Muscle of leg (tissue), 11 donors: ENCODE results near the gene HES5. TPM values are rescaled to one million over a fixed set of nuclear protein-coding genes. Genes with fewer than 3 reads are reported as not detected.

Source experiments
- DNase-seq: peaks from one replicate; pipeline ENCODE4 v3.0.0; 2013
- H3K27ac ChIP-seq: one replicate; pipeline ENCODE4 v1.5.1; 2013; ENCODE audit warnings: mild to moderate bottlenecking, low read length, control low read depth
- H3K27me3 ChIP-seq: one replicate; pipeline ENCODE4 v1.6.1; 2013; ENCODE audit warnings: low read length; ENCODE audit not compliant: control insufficient read depth, insufficient read depth
- H3K36me3 ChIP-seq: one replicate; pipeline ENCODE4 v1.6.1; 2013; ENCODE audit warnings: low read length; ENCODE audit not compliant: control insufficient read depth, insufficient read depth
- H3K4me1 ChIP-seq: one replicate; pipeline ENCODE4 v1.6.1; 2013; ENCODE audit warnings: low read length; ENCODE audit not compliant: control insufficient read depth, insufficient read depth
- H3K4me3 ChIP-seq: one replicate; pipeline ENCODE4 v1.5.1; 2013; ENCODE audit warnings: low read length, control low read depth
- H3K9me3 ChIP-seq: replicated peaks from 2 replicates; pipeline ENCODE4 v1.6.1; 2013; ENCODE audit warnings: low read depth, low read length; ENCODE audit not compliant: control insufficient read depth
- WGBS: methylation state at CpG from one replicate; pipeline ENCODE4 v1.1.5; 2013; ENCODE audit warnings: missing lambda C conversion rate; ENCODE audit not compliant: insufficient coverage; 5-methylcytosine and 5-hydroxymethylcytosine counted together
- polyA plus RNA-seq, 8 donors: library from polyadenylated mRNA; unstranded; fragments of 120-200 nt; gene quantifications; one replicate each; pipeline versions ENCODE4 v1.2.1 to v1.2.3, GENCODE V29; 2013; ENCODE audit warnings: inconsistent platforms in 1 of 8, low replicate concordance in 1 of 8; ENCODE audit not compliant: insufficient read length in 8 of 8, insufficient read depth in 1 of 8
- total RNA-seq: library from RNA; stranded (reverse); fragments of 120-200 nt; gene quantifications from one replicate; pipeline ENCODE4 v1.2.4, GENCODE V29; 2013

HES5 gene
- total and polyA plus RNA-seq, 9 donors: 0.29 to 1.1 (median 0.43) TPM; not detected in 1

DNA sequence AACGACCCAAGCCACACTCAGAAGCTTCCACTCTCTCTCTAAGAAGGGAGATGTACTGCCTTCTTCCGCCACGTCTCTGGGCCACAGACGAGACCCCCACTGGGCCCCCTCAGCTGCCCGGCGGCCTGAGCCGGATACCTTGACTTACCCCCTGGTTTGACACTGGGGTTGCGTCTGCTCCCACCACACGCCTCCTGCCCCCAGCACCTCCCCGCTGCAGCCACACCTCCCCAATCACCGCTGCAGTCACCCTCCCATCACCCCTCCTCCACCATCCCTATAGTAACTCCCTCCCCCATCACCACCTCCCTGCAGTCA is 14.3 kb downstream of the HES5 start:
- 87% methylated on average over 11 of the region's 11 CpGs for WGBS
- Histone ChIP-seq H3K4me1 (no peaks in the 10 kb centered on the region), H3K9me3 (no peaks in the 10 kb centered on the region), H3K27ac (no peak overlapping the region), H3K27me3 (no peaks in the 10 kb centered on the region), H3K4me3 (no peak overlapping the region), H3K36me3 (peaks cover 95% of the 10 kb centered on the region)
- DNase-seq: no peak

DNA sequence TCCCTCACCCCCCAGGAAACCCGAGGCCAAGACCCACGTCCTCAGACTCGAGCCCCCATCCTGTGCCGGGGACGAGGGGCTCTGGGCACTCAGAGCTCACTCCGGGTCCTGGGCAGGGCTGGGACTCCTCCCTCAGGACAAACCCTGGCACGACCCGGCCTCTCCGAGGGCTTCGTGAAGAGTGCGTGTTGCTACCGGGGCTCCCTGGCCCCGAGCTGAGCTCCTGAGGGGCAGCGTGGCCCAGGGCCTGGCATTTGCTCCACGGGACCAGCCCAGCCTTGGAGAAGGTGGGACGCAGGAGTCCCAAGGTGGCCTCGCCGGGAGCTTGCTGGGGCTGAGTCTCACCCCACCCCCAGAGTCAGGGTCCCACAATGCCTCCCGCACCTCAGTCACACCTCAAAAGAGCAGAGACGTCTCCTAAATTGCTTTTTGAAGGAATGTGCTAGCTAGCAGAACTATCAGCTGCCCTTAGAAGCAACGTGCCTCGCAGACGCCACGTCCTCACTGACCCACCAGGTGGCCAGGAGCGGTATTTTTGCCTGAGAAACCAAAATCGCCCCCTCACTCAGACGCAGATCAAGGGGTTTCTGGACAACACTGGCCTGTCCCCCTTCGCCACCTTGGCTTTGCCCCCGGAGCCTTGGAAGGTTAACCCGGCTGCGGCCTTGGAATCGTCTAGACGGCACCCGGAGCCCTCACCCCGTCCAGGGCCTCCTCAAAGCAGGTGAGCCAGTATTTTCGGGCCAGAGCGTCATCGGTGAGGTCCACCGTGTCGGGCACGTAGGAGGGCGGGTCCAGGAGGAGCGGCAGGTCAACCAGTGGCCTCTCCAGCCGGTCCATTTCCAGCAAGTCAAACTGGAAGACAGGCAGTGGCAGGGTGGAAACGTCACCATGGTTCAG is 14.9 kb downstream of the HES5 start:
- peaks cover 95% of the 10 kb centered on the region for H3K36me3 ChIP-seq
- H3K4me3 ChIP-seq: no peak overlapping the region
- 85% methylated on average over 40 of the region's 45 CpGs for WGBS
- H3K27me3 ChIP-seq: no peaks in the 10 kb centered on the region
- no peak for DNase-seq
- H3K9me3 ChIP-seq: no peaks in the 10 kb centered on the region
- no peaks in the 10 kb centered on the region for H3K4me1 ChIP-seq
- H3K27ac ChIP-seq: no peak overlapping the region

DNA sequence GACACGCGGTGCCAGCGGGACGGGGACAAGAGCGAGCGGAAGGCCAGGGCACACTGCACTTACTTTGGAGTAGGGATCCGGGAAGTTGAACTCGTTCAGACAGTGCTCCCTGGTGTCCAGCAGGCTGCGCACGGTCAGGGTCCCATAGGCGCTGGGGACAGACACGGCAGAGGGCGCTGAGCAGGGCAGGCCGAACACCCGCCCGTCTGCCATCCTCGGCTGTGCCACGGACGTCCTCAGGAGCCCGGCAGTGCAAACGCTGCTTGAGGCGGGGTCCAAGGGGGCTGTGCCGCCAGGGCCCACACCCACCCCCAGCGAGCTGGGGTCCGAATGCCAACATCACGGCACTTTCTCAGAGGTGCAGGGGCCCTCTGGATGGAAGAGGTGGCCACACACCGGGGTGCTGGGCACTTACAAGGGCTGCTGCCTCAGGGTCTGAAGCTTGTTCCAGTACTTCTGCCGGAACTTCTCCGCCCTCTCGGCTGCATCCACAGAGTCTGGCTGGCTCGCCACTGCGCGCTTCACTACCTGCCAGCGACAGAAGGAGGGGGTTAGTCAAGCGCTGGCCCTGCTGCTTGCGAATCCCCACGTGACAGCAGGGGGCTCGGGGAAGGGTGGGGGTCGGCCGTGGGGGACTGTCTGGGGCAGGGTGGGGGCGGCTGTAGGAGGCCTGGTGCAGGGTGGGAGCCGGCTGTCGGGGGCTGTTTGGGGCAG is 16.0 kb downstream of the HES5 start:
- Histone ChIP-seq H3K9me3 (no peaks in the 10 kb centered on the region), H3K4me3 (no peak overlapping the region)
- 90% methylated on average over 32 of the region's 43 CpGs for WGBS

DNA sequence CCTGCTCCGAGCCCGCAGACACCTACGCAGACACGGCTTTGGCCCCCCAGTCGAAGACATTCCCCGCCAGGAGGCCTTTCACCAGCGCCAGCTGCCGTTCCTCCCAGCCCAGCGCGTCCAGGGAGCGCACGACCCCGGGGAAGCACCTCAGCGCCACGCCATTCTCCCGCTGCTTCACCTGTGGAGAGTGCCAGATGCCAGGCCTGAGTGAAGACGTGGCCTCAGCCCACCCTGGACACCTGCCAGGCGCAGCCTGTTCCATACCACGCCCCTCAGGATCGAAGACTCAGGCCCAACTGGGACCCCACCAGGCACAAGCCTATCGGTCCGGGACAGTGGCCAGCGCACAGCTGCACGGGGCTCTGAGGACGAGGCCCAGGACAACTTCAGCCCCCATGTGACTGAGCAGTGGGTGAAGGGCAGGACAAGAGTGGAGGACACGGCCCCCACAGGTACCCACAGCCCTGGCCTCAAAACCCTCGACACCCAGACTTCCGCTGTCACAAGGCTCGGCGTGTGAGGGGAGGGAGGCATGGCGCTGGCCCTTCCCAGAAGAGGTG is 17.1 kb downstream of the HES5 start:
- Histone ChIP-seq H3K4me1 (no peaks in the 10 kb centered on the region), H3K4me3 (no peak overlapping the region), H3K27ac (no peak overlapping the region), H3K9me3 (no peaks in the 10 kb centered on the region), H3K27me3 (no peaks in the 10 kb centered on the region), H3K36me3 (peaks cover 94% of the 10 kb centered on the region)
- WGBS: 85% methylated on average over 24 of the region's 31 CpGs
- DNase-seq: no peak

More for the DNA sequence above, 16.0 kb downstream of the HES5 start:
- Histone ChIP-seq H3K27me3 (no peaks in the 10 kb centered on the region), H3K27ac (no peak overlapping the region), H3K4me1 (no peaks in the 10 kb centered on the region), H3K36me3 (peaks cover 97% of the 10 kb centered on the region)
- DNase-seq: no peak

DNA sequence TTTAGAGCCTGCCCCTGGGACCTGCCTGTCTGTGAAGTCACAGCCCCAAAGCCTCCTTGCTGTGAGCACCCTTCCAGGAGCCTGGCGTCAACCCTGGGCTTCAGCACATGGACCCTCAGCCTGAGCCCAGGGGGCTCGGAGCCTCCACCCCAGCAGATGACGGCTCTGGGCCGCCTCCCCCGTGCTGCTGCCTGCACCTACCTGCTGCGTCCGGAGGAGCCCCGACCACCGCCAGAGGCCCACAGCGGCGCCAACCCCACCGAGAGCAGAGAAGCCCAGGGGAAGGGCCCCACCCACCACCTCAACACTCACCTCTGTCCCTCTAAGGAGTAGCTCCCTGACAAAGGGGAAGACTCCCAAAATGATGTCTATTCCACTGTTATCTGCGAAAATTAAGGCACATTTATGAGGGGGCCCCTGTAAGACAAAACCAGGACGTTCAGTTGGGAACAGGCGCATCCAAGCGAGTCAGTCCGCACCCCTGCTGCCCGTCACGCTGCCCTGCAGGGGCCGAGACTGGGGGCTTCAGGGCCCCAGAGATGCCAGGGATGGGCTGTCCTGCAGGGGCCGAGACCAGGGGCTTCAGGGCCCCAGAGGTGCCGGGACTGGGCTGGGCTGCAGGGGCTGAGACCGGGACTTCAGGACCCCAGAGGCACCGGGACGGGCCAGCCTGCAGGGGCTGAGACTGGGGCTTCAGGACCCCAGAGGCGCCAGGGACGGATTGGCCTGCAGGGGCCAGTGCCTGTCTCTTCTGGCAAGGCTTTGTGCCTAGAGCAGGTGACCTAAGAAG is 19.5 kb downstream of the HES5 start:
- no peaks in the 10 kb centered on the region for H3K27me3 ChIP-seq
- H3K9me3 ChIP-seq: no peaks in the 10 kb centered on the region

DNA sequence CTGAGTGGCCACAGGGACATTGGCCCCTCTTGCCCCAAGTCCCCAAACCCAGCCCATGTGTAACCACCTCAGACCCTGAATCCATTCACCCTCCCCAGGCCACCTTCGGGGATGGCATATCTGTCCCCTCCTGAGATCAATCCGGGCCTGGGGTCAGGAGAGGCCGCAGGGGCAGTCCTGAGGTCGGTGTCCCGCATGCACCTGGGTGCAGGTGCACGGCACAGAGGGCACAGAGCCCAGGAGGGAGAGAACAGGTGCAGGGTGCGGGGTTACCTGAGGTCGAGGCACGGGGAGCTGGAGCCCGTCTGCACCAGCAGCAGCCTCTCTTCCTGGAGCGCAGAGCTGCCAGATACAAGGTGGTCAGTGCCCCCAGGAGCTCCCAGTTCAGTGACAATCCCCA is 20.5 kb downstream of the HES5 start:
- no peak overlapping the region for H3K27ac ChIP-seq
- no peak overlapping the region for H3K4me3 ChIP-seq
- H3K9me3 ChIP-seq: no peaks in the 10 kb centered on the region
- 87% methylated on average over 11 of the region's 11 CpGs for WGBS
- no peak for DNase-seq
- H3K4me1 ChIP-seq: peaks cover 24% of the 10 kb centered on the region
- no peaks in the 10 kb centered on the region for H3K27me3 ChIP-seq
- peaks cover 68% of the 10 kb centered on the region for H3K36me3 ChIP-seq

More for the DNA sequence above, 19.5 kb downstream of the HES5 start:
- WGBS: 91% methylated on average over 27 of the region's 27 CpGs
- no peak for DNase-seq
- Histone ChIP-seq H3K36me3 (peaks cover 78% of the 10 kb centered on the region), H3K4me3 (no peak overlapping the region), H3K27ac (no peak overlapping the region), H3K4me1 (peaks cover 15% of the 10 kb centered on the region)

DNA sequence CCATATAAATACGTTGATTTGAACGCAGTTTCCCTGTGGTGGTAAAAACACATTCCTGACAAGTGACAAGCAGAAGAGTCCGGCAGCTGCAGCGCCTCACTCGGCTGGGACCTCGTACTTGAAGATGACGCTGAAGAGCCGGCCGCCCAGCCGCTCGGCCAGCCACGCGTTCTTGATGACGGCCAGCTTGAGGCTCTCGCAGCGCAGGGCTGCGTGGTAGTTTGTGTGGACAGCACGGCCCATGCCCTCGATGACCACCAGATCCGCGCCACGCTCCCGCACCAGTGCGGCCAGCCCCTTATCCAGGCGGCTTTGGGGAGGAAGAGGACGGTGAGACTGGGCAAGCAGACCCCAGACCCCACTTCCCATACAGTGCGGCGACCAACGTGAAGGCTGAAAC is 21.3 kb downstream of the HES5 start:
- Histone ChIP-seq H3K4me3 (no peak overlapping the region), H3K9me3 (no peaks in the 10 kb centered on the region), H3K4me1 (peaks cover 33% of the 10 kb centered on the region), H3K27me3 (peaks cover 7% of the 10 kb centered on the region), H3K36me3 (peaks cover 62% of the 10 kb centered on the region), H3K27ac (no peak overlapping the region)
- DNase-seq: no peak
- 89% methylated on average over 25 of the region's 29 CpGs for WGBS

DNA sequence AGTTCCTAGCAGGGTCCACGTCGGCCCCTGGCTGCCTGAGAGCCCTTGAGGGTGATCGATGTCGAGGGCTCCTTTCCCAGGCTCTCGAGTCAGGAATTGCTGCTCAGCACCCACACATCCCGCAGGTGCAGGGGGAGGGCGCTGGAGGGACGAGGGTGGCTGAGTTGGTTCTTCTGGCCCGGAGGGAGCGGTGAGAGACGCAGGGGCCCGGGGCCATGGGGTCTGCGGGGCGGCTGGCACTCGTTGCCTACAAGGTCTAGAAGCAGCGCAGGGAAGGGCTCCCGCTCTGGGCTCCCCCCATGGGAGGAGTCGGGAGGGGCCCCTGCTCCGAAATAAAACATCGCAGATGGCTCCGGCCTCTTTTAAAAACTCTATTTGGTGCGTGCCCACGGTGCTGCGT is 21.9 kb downstream of the HES5 start:
- Histone ChIP-seq H3K9me3 (no peaks in the 10 kb centered on the region), H3K27ac (no peak overlapping the region), H3K36me3 (peaks cover 56% of the 10 kb centered on the region), H3K4me1 (peaks cover 38% of the 10 kb centered on the region), H3K4me3 (no peak overlapping the region), H3K27me3 (peaks cover 8% of the 10 kb centered on the region)
- DNase-seq: no peak
- 80% methylated on average over 16 of the region's 24 CpGs for WGBS

DNA sequence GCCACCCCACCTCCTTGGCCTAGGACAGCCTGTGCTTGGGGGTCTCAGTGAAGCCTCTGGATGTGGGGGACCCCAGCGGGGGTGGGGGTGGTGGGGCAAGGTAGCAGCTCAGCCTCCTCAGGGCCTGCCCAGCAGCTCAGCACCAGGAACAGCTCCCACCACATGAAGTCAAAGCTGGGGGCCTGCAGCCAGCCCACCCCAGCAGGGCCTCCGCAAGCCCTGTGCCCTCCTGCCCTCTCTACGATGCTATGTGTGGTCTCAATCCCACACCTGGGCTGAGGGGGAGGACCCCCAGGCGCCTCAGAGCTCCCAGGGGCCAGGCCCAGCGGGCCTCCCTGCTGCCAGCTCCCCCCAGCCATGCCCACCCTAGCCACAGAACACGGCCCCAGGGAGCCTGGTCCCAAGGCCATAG is 22.3 kb downstream of the HES5 start:
- WGBS: 88% methylated on average over 2 of the region's 6 CpGs
- peaks cover 10% of the 10 kb centered on the region for H3K27me3 ChIP-seq
- no peak overlapping the region for H3K27ac ChIP-seq
- H3K9me3 ChIP-seq: no peaks in the 10 kb centered on the region
- no peak for DNase-seq
- H3K4me3 ChIP-seq: no peak overlapping the region
- H3K4me1 ChIP-seq: peaks cover 43% of the 10 kb centered on the region
- peaks cover 52% of the 10 kb centered on the region for H3K36me3 ChIP-seq
